ENCODE data around the gene EPC1. TPM values are rescaled to one million over a fixed set of nuclear protein-coding genes. Genes with fewer than 3 reads are reported as not detected.
"Not testable (repeated sequence)": the region's sequence is repeated elsewhere in the genome, so short reads cannot be mapped to it uniquely, and the experiment has no call there.

EPC1 gene
- total and polyA plus RNA-seq, 10 donors: 16.0 to 69.2 (median 57.4) TPM

GRCh38 chr10:32253821-32254220 is 93.1 kb downstream of the EPC1 start:
- Histone ChIP-seq H3K9me3 (no peaks in the 10 kb centered on the region), H3K4me1 (peaks cover 0 to 13% (median 9%) of the 10 kb centered on the region in 6 donors), H3K36me3 (no peaks in the 10 kb centered on the region), H3K27ac (no peak overlapping the region), H3K27me3 (replicated peaks in 1 of 7) (no peaks in the 10 kb centered on the region), H3K4me3 (no peak overlapping the region)
- intact Hi-C loops (cut with DNase I; ENCODE audit: low total_unique reads): no loop called here
- WGBS, 5 donors: 77 to 94% (median 92%) methylated on average over 2 of the region's 2 CpGs
- DNase-seq: no peak
- TF ChIP-seq POLR2A (IDR thresholded peaks at IDR 0.05) (no peak), POLR2AphosphoS5 (IDR thresholded peaks at IDR 0.05) (no peak), CTCF (IDR thresholded peaks at IDR 0.05 in 8 of 11, conservative IDR thresholded peaks at IDR 0.05 in 3 of 11) (no peak)

DNA sequence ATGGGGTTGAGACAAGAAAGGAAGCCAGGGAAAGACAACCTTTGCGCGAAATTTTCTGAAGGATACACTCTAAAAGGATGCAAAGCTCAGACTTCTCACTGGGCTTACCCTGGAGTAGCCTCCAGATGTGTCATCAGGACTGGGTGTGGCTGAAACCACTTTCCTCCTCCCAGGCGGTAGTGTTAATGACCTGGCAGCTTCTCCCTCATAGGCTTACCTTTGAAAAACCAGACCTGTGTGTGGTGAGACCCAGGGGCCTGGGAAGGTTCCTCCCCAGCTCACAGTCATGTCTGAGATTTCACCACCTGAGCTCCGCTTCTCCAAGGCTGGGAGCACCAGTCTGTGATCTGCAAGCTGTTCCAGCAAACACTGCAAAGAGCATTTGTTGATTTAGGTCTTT is 93.7 kb downstream of the EPC1 start:
- WGBS, 5 donors: 82 to 90% (median 84%) methylated on average over 4 of the region's 4 CpGs
- TF ChIP-seq POLR2AphosphoS5 (IDR thresholded peaks at IDR 0.05) (no peak), CTCF (IDR thresholded peaks at IDR 0.05 in 8 of 11, conservative IDR thresholded peaks at IDR 0.05 in 3 of 11) (no peak), POLR2A (IDR thresholded peaks at IDR 0.05) (no peak)
- H3K4me3 ChIP-seq: no peak overlapping the region
- no peaks in the 10 kb centered on the region for H3K27me3 ChIP-seq (replicated peaks in 1 of 7)
- H3K36me3 ChIP-seq: no peaks in the 10 kb centered on the region
- H3K27ac ChIP-seq: no peak overlapping the region
- DNase-seq: no peak
- H3K4me1 ChIP-seq: peaks cover 0 to 13% (median 9%) of the 10 kb centered on the region in 6 donors
- no peaks in the 10 kb centered on the region for H3K9me3 ChIP-seq
- intact Hi-C loops (cut with DNase I; ENCODE audit: low total_unique reads): no loop called here

DNA sequence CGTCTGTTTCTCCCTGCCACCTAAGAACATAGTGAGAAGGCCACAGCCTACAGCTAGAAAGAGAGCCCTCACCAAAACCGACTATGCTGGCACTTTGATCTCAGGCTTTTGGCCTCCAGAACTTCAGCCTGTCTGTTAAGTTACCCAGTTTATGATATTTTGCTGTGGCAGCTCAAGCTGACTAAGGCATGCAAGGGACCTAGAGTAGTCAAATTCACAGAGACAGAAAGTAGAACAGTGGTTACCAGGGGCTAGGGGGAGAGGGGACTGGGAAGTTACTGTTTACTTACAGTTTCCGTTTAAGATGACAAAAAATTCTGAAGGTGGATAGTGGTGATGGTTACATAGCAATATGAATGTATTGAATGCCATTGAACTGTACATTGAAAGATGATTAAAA is 96.5 kb downstream of the EPC1 start:
- H3K27ac ChIP-seq; H3K4me3 ChIP-seq; intact Hi-C loops (cut with DNase I; ENCODE audit: low total_unique reads); H3K27me3 ChIP-seq (replicated peaks in 1 of 7); DNase-seq; H3K9me3 ChIP-seq; H3K36me3 ChIP-seq; H3K4me1 ChIP-seq: not testable (repeated sequence)
- 54 to 66% (median 60%) methylated on average over 3 of the region's 3 CpGs for WGBS, 5 donors

- 89 to 97% (median 92%) methylated on average over 3 of the region's 3 CpGs for WGBS, 5 donors
- H3K36me3 ChIP-seq: no peaks in the 10 kb centered on the region
Measured at GRCh38 chr10:32246685-32247084, 100.3 kb downstream of the EPC1 start.

More at GRCh38 chr10:32246685-32247084, 100.3 kb downstream of the EPC1 start:
- Histone ChIP-seq H3K4me3 (no peak overlapping the region), H3K27me3 (replicated peaks in 1 of 7) (no peaks in the 10 kb centered on the region), H3K9me3 (no peaks in the 10 kb centered on the region), H3K27ac (no peak overlapping the region), H3K4me1 (no peaks in the 10 kb centered on the region)
- DNase-seq: no peak
- intact Hi-C loops (cut with DNase I; ENCODE audit: low total_unique reads): no loop called here
- TF ChIP-seq POLR2AphosphoS5 (IDR thresholded peaks at IDR 0.05): no peak
- no peak for TF ChIP-seq CTCF (IDR thresholded peaks at IDR 0.05 in 8 of 11, conservative IDR thresholded peaks at IDR 0.05 in 3 of 11)
- TF ChIP-seq POLR2A (IDR thresholded peaks at IDR 0.05): no peak
